DMS79 (cell line): Measurements from ENCODE around the gene TMPRSS9.
"Not testable (repeated sequence)": the region's sequence is repeated elsewhere in the genome, so short reads cannot be mapped to it uniquely, and the experiment has no call there.

Source experiments
- DNase-seq: peaks from one replicate; lab custom pipeline; 2025; lab: John Stamatoyannopoulos, UW

TMPRSS9 gene

GRCh38 chr19:2461751-2462634 lies 101.9 kb downstream of the TMPRSS9 start:
- peak; percentile 48 for DNase-seq

GRCh38 chr19:2462635-2463421 lies 102.8 kb downstream of the TMPRSS9 start:
- peak; percentile 58 for DNase-seq

GRCh38 chr19:2463694-2464093 lies 103.6 kb downstream of the TMPRSS9 start:
- not testable (repeated sequence) for DNase-seq

- DNase-seq, result no peak
Measured at GRCh38 chr19:2464389-2464788, 104.3 kb downstream of the TMPRSS9 start.

GRCh38 chr19:2468596-2468995 lies 108.5 kb downstream of the TMPRSS9 start:
- no peak for DNase-seq

- DNase-seq, result no peak
Measured at GRCh38 chr19:2469102-2469914, 109.2 kb downstream of the TMPRSS9 start.

- DNase-seq, result not testable (repeated sequence)
Measured at GRCh38 chr19:2469915-2470200, 109.8 kb downstream of the TMPRSS9 start.

GRCh38 chr19:2474232-2475017 lies 114.4 kb downstream of the TMPRSS9 start:
- peak; percentile 36 for DNase-seq

GRCh38 chr19:2475018-2475701 lies 115.1 kb downstream of the TMPRSS9 start:
- DNase-seq, result no peak
